NCI-H748 (cell line): ENCODE results near the gene IRF8.

Experiments used
- DNase-seq: peaks from one replicate; lab custom pipeline; 2025; ENCODE audit not compliant: unreplicated experiment; lab: John Stamatoyannopoulos, UW

The IRF8 gene

DNA sequence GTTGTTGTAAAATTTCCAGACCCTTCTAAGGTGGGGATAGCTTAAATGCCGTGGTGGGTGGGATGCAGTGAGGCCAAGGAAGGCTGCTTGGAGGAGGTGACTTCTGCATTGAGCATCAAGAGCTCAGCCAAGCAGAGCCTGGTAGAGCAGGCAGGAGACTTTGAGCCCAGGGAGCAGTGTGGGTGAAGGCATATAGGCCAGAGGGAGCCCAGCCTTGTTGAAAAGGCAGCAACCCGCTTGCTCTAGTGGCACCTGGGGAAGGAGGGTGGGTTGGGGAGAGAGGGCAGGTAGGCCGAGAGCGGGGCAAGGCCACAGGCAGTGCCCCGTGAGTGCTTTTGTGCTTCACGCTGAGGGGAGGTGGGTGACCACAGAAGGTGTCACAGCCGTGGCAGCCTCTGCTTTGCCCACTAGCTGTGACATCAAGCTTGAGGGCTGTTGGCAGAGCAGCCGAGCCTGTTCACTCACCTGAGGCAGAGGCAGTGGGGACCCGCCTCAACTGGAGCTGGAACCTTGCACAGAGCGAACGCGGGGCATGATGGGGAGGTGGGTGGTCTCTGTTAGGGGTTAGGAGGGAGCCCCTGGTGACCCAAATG is 56.1 kb downstream of the IRF8 start:
- DNase-seq, result no peak

DNA sequence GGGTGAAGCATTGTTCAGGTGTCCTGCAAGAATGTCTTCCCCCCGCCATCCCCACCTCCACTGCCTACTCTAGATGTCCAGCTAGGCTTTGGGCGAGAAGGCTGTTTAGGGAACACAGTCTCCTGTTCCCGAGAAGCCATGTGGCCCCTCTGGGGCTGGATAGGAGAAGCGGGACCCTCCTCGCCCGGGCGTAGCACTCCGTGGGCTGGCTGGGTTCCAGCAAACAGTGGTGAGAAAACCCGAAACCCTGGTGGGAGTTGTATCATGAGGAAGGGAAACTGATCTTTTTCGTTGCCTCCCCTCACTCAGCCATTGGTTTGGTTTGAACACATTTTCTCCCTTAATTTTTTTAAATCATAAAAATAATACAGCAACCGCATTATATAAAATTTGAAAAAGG is 56.6 kb downstream of the IRF8 start:
- DNase-seq, result no peak

DNA sequence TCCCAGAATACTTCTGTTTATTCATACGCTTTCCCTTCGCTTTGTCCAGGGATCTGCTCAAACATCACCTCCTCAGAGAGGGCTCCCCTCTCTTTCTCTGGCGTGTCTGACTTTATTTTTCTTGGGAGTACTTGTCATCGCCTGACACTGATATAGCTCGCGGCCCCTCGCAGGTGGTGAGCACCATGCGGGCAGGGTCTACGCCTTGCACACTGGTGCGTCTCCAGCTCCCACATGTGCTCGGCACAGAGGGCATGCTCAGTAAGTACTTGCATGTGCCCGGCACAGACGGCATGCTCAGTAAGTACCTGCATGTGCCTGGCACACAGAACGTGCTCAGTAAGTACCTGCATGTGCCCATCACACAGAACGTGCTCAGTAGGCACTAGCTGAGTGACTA is 57.5 kb downstream of the IRF8 start:
- DNase-seq, result no peak

DNA sequence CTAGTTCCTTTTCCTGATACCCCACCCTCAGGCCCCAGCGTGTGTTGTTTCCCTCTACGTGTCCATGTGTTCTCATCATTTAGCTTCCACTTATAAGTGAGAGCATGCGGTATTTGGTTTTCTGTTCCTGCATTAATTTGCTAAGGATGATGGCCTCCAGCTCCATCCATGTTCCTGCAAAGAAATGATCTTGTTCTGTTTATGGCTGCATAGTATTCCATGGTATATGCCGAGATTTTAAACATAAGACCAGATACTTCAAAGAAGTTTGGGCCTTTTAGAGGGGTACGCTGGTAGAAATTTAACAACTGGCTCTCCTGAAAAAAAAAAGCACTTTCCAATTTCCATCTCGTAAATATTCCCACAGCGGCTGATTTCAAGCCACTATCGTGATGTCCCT is 59.8 kb downstream of the IRF8 start:
- no peak for DNase-seq

DNA sequence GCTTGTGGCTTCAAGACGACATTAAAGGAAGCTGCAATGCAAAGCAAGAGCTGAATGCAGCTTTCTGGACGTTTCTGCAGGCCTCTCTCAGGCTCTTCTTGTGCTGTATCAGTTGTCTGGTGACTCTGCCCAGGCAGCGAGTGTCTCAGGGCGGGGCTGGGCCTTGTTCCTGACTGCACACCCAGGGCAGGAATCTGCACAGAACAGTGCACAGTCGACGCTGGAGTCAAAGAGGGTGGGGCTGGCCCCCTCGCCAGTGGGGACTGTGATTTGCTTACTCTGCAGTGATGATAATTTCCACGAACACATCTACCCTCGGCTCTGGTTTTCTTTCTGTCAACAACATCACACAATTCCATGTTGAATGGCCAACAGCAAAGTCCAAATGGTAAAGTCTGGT is 60.7 kb downstream of the IRF8 start:
- DNase-seq, result no peak

DNA sequence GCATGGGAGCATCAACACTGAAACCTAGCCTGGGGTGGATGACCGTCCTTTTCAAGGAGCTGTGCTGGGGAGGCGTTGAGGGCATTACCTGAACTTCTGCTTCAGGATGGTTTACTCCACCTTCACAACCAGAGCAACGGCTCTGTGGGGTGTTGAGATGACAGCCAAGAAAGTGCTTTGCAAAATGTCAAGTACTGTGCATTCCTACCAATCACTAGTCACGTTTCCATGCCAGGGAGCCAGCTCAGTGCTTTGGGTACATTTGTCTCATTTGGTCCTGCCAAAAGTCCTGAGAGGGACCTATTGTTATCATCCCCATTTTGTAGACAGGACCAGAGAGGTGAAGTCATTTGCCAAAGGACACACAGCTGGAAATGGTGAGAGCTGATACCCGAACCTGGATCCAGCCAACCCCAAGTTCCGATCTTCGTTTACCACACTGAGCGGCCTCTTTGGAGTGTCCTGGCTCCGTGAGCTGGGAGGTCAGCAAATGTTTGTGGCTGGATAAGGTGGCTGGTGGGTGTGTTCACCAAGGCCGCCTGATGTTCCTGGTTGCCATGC is 61.6 kb downstream of the IRF8 start:
- DNase-seq, result no peak

DNA sequence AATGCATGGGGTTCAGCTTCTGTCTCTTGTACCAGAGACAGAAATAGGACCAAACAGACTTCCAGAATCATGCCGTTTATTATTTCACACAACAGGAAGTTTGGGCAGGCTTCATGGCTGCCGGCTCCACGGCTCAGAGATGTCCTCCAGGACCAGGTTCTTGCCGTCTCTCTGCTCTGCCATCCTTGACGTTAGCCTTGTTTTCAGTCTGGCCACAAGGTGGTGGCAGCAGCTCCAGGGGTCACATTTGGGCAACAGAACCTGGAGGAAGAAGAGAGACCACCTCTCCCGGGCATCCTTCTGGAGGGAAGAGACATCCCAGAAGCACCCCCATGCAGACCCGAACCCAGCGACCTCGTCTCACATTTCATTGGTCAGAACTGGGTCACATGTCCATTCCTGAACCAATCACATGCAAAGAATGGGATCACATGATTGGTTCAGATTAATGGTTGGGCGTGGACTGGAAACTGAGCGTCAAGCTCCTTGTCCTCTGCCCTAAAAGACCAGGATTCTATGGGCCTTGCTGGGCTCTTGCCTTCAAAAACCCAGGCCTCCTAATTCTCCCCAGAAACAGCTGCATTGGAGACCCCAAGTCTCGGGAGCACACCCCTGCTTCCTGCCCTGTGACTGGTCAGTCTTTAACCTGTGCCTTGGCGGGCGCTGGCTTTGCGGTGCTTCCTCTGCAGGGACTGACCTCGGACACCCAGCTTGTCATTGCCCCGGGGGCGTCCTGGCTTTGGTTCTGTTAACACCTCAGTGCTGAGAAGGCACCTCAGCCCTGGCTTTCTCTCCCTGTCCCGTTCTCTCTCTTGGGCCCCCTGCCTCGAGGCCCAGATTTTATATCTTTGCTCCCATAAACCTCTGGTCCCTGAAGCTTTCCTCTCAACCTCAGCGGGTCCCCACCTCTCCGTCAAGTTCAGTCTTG is 63.3 kb downstream of the IRF8 start:
- no peak for DNase-seq

DNA sequence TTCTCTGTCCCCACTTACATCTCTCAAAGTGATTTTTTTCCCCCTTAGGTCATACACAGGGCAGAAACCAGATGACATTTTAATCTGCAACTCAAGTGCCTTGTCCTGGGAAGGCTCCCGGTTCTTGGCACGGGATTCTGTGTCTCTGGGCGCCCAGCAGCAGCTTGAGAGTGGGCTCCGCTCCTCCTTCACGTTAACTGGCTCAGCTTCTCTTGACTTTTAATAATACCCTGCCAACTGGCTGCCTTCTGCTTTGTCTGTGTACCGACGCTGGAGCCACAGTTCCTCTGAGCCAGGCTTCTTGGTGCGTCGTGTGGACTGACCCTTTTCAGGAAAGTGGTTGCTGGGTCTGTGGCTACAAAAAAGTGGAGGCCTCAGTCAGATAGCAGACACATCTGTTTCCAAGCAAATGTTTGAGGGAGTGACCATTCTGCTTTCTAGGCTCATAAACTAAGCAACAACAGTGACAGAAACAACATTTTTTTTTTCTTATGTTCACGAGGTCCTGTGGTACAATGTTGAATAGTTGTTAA is 64.9 kb downstream of the IRF8 start:
- DNase-seq, result no peak

DNA sequence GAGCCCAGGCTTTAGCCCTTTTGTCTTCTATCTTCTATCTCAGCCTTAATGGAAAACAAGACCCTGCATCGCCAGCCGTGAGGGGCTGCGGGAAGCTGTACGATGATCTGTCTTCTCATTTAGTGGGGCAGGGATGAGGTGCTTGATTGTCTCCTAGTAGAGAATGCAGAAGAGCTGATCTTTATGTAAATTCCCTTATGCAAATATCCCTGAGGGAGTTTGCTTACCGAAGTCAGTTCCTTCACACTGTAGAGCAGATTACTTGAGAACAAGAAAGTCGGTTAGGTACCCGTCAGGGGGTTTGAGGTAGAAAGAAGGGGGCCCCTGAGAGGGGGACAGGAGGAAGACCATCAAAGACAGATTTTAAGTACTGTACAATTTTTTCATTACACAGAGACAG is 66.2 kb downstream of the IRF8 start:
- DNase-seq, result no peak

DNA sequence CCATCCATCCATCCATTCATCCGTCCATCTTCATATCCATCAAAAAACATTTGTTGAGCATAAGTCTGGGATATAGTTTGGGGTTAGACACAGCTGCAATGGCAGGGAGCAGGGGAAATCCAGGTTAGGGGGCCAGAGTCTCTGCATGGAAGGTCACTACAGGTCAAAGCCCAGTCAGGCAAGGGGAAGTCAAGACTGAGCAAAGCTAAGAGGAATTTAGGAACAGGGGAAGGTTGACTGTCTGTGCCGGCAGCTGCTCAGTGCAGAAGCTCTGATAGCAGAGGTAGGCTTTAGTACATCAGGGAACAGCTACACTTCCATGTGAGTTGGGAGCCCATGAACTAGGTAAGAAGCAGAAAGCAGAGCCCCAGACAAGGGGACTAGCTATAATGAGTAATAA is 68.1 kb downstream of the IRF8 start:
- no peak for DNase-seq

DNA sequence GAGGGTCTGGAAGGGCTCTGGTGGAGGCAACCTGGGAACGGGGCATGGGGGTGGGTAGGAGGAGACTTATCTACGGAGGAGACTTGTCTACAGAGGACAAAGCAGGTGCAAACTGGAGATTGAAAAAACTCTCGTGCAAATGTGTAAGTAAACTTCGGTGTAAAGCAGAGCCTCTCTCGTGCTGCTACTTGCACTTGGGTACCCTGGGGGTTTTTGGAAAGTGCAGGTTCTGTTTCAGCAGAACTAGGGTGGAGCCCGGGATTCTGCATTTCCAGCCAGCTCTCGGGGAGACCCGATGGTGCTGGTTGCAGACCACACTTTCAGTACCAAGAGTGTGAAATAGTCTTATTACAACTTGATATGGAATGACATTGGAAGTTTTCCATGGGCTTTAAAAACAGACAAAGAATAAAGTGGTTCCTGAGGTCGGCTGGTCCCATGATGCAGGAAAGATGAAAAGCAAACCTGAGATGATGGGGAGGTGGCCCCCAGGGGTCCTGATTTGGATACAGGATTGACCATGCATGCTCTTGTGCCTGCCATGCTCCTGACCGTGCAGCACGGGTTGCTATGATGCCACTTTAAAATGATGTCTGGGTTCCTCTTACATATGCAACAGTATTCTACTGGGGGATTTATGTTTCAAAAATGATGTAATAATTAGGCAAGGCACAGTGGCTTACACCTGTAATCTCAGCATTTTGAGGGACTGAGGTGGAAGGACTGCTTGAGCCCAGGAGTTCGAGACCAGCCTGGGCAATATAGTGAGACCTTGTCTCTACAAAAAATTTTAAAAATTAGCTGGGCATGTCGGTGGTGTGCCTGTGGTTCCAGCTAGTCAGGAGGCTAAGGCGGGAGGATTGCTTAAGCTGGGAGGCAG is 69.3 kb downstream of the IRF8 start:
- DNase-seq, result no peak

DNA sequence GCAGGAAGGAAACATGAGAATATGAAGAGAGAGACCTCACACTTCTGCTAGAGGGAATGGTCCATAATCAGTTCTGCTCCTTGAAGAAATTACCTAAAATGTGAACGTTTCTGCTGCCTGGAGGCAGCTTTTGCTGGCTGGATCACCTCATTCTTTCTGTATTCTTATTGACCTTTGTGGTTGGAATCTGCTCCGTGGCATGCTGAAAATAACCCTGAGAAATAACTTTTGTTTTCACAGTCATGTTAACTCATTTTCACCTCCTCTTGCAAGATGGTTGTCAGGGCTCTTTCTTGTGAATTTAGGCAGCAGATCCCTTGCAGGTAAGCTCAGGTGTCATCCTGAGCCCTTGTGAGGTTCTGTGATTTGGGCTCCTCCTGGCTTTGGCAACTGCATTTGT is 70.2 kb downstream of the IRF8 start:
- DNase-seq, result no peak

DNA sequence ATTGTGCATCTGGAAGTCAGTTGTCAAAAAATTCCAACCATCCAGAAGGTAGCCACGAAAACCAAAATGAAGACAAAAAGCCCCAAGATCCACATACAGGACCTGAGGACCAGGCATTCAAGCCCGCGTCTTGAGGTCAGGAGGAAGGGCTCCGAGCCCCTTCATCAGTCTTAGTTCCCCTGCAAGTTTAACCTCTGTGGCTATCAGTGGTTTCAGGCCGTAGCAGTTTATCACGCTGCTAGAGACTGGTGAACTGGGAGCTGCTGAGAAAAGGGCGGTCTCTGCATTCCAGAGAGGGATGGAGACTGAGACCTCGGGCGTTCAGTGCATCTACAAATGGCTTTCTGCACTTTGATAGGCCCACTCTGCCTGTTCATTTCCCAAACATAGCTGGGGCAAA is 70.6 kb downstream of the IRF8 start:
- no peak for DNase-seq

DNA sequence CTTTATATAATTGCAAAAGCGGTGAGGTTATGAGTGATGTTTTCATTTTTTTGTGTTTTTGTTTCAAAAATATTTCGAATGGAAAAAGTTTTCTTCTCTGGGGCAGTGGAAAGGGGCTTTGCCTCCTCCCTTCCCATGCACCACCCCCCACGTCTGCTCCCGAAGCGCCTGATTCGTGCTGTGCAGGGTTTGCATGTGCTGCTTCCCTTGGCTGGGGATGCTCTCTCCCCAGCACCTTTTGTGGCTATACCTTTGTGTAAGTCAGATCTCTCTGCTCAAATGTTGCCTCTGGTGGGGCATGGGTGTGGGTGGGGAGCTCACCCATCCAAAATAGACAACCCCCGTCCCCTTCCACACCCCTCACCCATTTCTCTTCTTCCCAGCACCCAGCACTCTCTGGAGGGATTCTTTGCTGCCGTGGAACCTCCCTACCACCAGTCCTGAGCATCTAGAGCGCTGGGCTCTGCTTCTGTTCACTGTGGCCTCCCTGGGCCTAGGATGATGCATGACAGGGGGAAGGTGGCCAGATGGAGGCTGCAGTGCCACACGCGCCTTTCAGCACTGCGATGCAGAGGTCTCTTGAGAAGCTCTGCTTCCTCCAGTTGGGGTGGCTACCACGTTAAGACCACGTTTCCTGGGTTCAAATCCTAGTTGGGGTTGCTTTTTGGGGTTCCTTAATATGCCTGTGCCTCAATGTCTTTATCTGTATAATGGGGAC is 71.2 kb downstream of the IRF8 start:
- no peak for DNase-seq

DNA sequence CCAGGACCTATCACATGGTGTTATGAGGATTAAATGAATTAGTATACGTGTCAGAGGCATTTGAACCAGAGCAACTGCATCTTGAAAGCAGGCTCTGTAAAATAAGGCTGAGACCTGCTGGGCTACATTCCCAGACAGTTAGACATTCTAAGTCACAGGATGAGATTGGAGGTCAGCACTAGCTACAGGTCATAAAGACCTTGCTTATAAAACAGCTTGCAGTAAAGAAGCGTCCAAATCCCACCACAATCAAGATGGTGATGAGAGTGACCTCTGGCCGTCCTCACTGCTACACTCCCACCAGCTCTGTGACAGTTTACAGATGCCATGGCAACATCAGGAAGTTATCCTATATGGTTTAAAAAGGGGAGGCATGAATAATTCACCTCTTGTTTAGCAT is 71.8 kb downstream of the IRF8 start:
- no peak for DNase-seq
